Breast epithelium (tissue), 3 donors: Measurements from ENCODE around the gene ERGIC1.

Experiments
- CTCF ChIP-seq, 3 donors: fragments of 450-650 bp; IDR thresholded peaks; one replicate each; pipeline ENCODE4 v1.5.1; 2016 to 2017; ENCODE audit warnings: antibody characterized with exemption in 3 of 3, mild to moderate bottlenecking in 3 of 3, moderate library complexity in 3 of 3
- POLR2A ChIP-seq: fragments of 450-650 bp; IDR thresholded peaks from one replicate; pipeline ENCODE4 v1.6.1; 2016; ENCODE audit warnings: antibody characterized with exemption, mild to moderate bottlenecking, moderate library complexity
- POLR2AphosphoS5 ChIP-seq, 3 donors: sonication (generic); formaldehyde crosslinking; IDR thresholded peaks; one replicate each; pipeline ENCODE4 v1.6.1; 2017; ENCODE audit warnings: antibody characterized with exemption in 3 of 3

DNA sequence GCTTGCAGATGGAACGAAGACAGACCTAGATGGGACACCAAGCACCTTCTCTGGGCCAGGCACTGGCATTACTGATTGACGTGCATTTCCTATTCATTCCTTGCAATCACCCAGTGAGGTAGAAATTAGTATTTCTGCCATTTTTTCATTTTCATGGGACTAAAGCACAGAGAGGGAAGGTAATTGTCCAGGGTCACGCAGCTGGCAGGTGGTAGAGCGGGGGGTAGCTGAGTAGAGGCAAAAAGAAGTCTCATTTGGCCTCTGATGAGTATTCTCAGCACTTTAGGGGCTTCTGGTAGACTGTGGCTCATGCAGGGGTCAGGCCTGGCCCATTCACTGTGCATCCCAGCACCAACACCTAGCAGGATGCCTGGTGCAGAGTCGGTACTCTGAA, 43.6 kb upstream of the ERGIC1 start:
- TF ChIP-seq CTCF (IDR thresholded peaks at IDR 0.05) (no peak), POLR2A (no peak), POLR2AphosphoS5 (IDR thresholded peaks at IDR 0.05) (no peak)
